ENCODE results near the gene DMBT1. TPM values are rescaled to one million over a fixed set of nuclear protein-coding genes. Genes with fewer than 3 reads are reported as not detected.

DMBT1 gene
- 0.03 to 0.06 TPM (median 0.04 TPM) in 4 of 5 replicates, not detected in the other for total RNA-seq (2022; extraction: Qiagen RNA extraction; ENCODE audit: low read depth)

GRCh38 chr10:122560279-122560804 lies at the start of gene DMBT1:
TSS of gene DMBT1 (plus strand) at chr10:122560754. CDS start at chr10:122560771, 17 bp downstream.

Other genes with a start within 250 kb of the DMBT1 start
- 17.7 to 28.1 TPM (median 23.5 TPM) in 5 replicates for gene PLEKHA1, start 186.0 kb upstream of the DMBT1 start, total RNA-seq (2022; extraction: Qiagen RNA extraction; ENCODE audit: low read depth)
- gene ARMS2, start 106.1 kb upstream of the DMBT1 start, total RNA-seq (2022; extraction: Qiagen RNA extraction; ENCODE audit: low read depth), result 0.13 TPM in 1 of 5 replicates, not detected in the others
- 48.8 to 64.7 TPM (median 56.3 TPM) in 5 replicates for gene HTRA1, start 99.2 kb upstream of the DMBT1 start, total RNA-seq (2022; extraction: Qiagen RNA extraction; ENCODE audit: low read depth)
- not detected in 5 replicates for gene C10orf120, start 139.1 kb downstream of the DMBT1 start, total RNA-seq (2022; extraction: Qiagen RNA extraction; ENCODE audit: low read depth)

Data from A549 treated with DMSO at 1 μM for 4 hours (cell line).